Esophagus mucosa (tissue), 1 donor: ENCODE data around the gene NLGN1. TPM values are rescaled to one million over a fixed set of nuclear protein-coding genes. Genes with fewer than 3 reads are reported as not detected.
"Not testable (repeated sequence)": the region's sequence is repeated elsewhere in the genome, so short reads cannot be mapped to it uniquely, and the experiment has no call there.

Experiments
- ATAC-seq: fragments of 200-7000 bp; cut with Tn5 transposase; one replicate; pipeline ENCODE4 v1.9.1; 2020
- total RNA-seq: library from RNA; stranded (reverse); gene quantifications from one replicate; pipeline ENCODE4 v1.2.4, GENCODE V29; 2023
- donor health status: DM: yes; HTN: yes; CAD: no.

Gene NLGN1
- total RNA-seq, 1 donor from 2014 or later: 0.44 TPM

- no peak for ATAC-seq
Observed at GRCh38 chr3:173567997-173568396, 170.5 kb downstream of the NLGN1 start.

DNA sequence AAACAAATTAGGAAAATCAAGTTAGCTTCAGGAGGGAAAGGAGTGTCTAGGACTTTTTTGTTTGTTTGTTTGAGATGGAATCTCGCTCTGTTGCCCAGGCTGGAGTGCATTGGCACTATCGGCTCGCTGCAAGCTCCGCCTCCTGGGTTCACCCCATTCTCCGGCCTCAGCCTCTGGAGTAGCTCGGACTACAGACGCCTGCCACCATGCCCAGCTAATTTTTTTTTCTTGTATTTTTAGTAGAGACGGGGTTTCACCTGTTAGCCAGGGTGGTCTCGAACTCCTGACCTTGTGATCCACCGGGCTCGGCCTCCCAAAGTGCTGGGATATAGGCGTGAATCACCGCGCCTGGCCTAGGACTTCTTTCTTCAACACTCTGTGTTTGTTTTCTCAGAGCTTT is 171.1 kb downstream of the NLGN1 start:
- ATAC-seq: no peak

DNA sequence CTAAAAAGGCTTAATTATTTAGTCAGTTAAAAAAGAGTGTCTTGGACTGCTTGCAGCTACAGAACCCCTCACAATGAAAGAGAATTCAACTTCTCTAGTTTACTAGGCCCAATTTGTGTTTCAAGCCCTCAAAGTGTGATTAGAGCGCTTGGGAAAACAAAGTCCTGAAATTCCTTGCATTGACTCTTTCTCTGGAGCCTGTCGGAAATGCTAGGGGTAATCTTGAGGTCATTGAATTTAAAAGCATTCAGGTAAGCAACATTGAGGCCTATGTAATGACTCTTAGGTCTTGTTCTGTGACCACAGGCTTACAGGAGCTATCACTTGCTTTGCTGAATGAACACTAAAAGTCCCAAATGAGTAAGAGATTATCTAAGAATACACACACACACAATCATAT is 186.0 kb downstream of the NLGN1 start:
- ATAC-seq: no peak

DNA sequence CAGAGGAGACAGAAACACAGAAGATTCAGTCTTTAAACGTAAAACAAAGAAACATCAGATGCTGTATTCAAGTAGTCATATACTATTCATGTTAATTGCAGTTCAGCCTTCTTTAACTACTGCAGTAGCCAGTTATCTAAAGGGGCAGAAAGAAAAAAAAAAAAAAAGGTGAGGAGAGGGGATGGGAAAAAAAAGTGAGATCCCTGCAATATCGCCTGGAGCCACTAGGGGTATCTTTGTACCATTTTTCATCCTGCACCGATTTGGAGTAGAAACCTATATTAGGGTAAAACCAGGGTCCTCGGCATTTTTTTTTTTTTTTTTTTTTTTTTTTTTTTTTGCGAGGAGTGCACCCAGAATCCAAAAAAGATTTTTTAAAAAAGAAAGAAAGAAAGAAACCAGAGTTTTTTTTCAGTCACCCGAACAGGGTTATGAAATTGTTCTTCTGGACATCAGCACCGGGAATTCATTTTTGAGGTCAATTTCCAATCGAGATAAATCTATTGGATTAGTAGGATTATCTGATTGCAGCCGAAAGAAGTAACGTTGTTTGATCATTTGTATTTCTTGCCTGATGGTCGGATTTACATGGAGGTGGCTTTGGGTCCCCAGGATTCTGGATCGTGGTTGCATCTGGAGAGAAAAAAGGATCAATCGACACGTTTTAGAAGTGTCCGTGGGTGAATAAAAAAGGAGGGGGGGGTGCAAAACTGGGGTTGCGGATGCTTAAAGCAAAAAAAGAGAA is 186.7 kb downstream of the NLGN1 start:
- no peak for ATAC-seq

- no peak for ATAC-seq
Observed at GRCh38 chr3:173584838-173585831, 187.6 kb downstream of the NLGN1 start.

GRCh38 chr3:173586166-173586565 is 188.6 kb downstream of the NLGN1 start:
- no peak for ATAC-seq

DNA sequence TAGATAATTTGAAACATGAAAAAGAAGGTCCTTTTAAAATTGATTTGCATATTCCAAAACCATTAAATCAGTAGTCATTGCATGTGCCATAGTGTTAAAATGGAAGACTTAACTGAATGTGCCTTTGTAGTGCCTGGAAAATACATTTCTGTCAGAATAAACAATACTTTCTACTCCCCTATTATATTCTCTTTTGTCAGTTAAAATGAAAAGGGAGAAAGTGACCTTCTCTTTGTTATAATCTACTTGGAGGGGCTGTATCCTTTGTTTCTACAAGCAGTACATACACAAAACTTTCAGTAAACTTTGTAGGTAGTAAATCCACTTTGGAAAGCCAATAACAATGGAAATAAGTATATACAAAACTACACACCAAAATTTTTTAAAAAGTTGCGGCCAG is 189.5 kb downstream of the NLGN1 start:
- ATAC-seq: no peak

- no peak for ATAC-seq
Observed at GRCh38 chr3:173588556-173588955, 191.0 kb downstream of the NLGN1 start.

- ATAC-seq: no peak
Observed at GRCh38 chr3:173589116-173589515, 191.6 kb downstream of the NLGN1 start.

GRCh38 chr3:173591401-173591800 is 193.9 kb downstream of the NLGN1 start:
- ATAC-seq: no peak

DNA sequence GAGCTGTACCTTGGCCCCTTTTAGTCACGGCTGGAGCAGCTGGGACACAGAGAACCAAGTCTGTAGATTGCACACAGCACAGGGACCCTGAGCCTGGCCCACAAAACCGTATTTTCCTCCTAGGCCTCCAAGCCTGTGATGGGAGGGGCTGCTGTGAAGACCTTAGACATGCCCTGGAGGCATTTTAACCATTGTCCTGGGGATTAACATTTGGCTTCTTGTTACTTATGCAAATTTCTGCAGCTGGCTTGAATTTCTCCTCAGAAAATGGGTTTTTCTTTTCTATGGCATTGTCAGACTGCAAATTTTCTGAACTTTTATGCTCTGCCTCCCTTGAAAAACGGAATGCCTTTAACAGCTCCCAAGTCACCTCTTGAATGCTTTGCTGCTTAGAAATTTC is 197.3 kb downstream of the NLGN1 start:
- ATAC-seq: not testable (repeated sequence)

GRCh38 chr3:173599673-173600072 is 202.1 kb downstream of the NLGN1 start:
- ATAC-seq: no peak

- no peak for ATAC-seq
Observed at GRCh38 chr3:173614522-173614921, 217.0 kb downstream of the NLGN1 start.

GRCh38 chr3:173615661-173616060 is 218.1 kb downstream of the NLGN1 start:
- no peak for ATAC-seq

GRCh38 chr3:173617490-173617889 is 219.9 kb downstream of the NLGN1 start:
- no peak for ATAC-seq

GRCh38 chr3:173618148-173618547 is 220.6 kb downstream of the NLGN1 start:
- no peak for ATAC-seq

DNA sequence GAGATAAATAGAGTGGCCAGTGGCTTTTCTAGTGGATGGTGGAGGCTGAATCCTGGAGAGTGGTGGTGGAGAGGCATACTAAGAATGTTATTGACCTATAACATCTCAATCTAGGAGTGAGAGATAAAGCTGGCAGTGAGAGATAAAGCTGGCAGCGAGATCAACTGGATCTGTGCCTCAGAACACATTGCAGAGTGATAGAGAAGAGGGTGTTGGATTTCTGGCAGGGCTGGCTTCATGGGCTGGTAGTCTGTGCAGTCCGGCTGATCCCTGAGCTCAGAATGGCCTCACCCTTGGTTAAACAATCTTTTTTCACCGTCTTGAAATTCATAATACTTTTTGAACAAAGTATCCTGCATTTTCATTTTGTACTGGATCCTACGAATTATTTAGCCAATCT is 221.2 kb downstream of the NLGN1 start:
- no peak for ATAC-seq

DNA sequence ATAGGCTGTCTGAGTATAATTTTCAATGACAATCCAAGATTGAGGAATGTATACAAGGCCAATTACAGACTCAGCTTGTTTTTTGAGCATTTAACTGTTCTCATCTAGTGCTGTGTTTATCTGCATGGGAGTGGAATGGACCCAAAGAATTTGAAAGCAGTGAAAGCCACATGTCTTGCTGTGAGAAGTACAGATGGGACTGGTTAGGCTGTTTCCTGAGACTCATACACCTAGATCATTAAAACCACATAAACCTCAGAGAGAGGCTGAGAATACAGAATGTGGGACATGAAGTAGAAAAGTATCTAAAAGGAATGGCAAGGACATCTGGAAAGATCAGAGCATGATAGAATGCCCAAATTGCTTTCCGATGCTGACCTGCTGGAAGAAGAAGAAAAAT is 224.6 kb downstream of the NLGN1 start:
- ATAC-seq: no peak

GRCh38 chr3:173624086-173624485 is 226.5 kb downstream of the NLGN1 start:
- no peak for ATAC-seq

DNA sequence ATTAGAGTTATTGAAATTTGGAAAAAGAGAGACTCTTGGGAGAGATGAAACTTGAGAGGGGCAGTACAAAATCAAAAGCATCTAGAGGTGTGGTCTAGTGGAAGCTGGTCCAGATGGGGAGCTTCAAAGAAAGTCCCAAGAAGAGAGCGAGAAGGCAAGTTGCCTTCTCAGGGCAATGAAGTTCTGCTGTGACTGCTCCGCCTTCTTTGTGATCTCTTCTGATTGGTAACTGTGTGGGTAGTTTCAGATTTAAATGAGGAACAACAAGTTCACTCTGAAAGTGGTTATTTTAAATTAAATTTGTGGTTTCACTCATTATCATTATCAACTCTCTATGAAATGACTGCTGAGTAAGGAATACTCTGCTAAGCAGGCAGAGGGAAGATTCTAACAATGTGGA is 233.3 kb downstream of the NLGN1 start:
- ATAC-seq: no peak

GRCh38 chr3:173632945-173633344 is 235.4 kb downstream of the NLGN1 start:
- no peak for ATAC-seq

DNA sequence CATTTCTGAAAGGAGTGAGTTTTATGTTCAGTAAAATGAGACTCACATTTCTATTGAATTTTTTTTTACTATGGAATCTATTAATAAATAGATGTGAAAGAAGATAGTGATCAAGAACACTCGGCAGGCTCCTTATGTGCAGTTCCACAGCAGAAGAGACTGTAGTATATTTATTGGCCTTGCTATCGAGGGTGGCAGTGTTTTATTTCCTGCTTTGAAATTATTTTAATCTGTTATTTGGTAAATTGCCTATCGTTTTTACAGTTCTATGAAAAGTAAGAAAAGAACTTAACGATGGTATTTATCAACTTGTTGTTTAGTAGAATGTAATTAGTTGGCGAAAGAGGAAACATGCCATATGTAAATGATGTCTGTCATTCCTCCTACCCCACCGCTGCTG is 238.3 kb downstream of the NLGN1 start:
- no peak for ATAC-seq

DNA sequence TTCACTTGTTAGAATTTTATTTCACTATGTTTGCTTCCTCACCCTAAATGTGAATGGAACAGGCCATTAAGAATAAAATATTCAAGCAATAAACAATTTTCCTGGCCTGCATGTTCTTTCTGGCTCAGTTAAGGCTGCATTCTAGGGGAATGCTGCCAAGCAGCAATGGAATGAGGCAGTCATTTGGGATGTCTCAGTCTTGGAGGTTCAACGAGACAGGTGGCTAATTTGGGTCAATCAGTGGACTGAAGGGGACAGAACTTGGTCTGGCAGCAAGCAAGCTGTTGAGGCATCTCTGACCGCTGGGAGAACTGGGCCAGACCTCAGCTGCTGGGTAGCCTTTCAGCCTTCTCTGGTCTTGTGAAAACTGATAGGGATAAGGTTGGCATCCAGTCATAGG is 241.6 kb downstream of the NLGN1 start:
- ATAC-seq: no peak

- ATAC-seq: no peak
Observed at GRCh38 chr3:173641696-173642095, 244.2 kb downstream of the NLGN1 start.
